HFFc6 (cell line): ENCODE measurements around the gene EPHB6. TPM values are rescaled to one million over a fixed set of nuclear protein-coding genes. Genes with fewer than 3 reads are reported as not detected.
A peak's percentile ranks its signal among the peaks of the same experiment; 100 is the strongest.

Experiments used
- DNase-seq: peaks from one replicate; pipeline ENCODE4 v3.0.0-alpha.2; 2018
- H3K27ac Mint-ChIP-seq: 2 replicates; pipeline ENCODE4 v1.8.0; 2020; ENCODE audit warnings: mild to moderate bottlenecking, mixed read lengths
- H3K27me3 Mint-ChIP-seq: 2 replicates; pipeline ENCODE4 v1.8.0; 2021; ENCODE audit warnings: mild to moderate bottlenecking, moderate library complexity, mixed read lengths; ENCODE audit not compliant: insufficient read depth
- H3K36me3 Mint-ChIP-seq: 2 replicates; pipeline ENCODE4 v1.8.0; 2021; ENCODE audit warnings: low read depth, mixed read lengths
- H3K4me1 Mint-ChIP-seq: 2 replicates; pipeline ENCODE4 v1.8.0; 2020; ENCODE audit warnings: low read depth, mixed read lengths
- H3K4me3 Mint-ChIP-seq: 2 replicates; pipeline ENCODE4 v1.8.0; 2020; ENCODE audit warnings: mild to moderate bottlenecking, moderate library complexity, mixed read lengths
- H3K9me3 Mint-ChIP-seq: 2 replicates; pipeline ENCODE4 v1.8.0; 2020; ENCODE audit warnings: mild to moderate bottlenecking, mixed read lengths
- total RNA-seq, 6 experiments: library from RNA; stranded (reverse); fragmentation: NEBNext Ultra II Directional; extraction: Animal tissue kit (Norgen Biotek cat#: 25700); gene quantifications; 2 replicates in 1 of 6; 3 replicates in 5 of 6; pipeline ENCODE4 v1.2.3, GENCODE V29; 2021
- TF ChIP-seq, protein P1 (sequence below): fragments of 200-600 bp; sonication (generic); IDR thresholded peaks from 2 replicates; pipeline ENCODE4 v1.5.0; 2021; ENCODE audit warnings: antibody characterized with exemption, mild to moderate bottlenecking

EPHB6 gene
- total RNA-seq, 6 experiments from 2014 or later = 0.26 to 0.69 (median 0.33) TPM

DNA sequence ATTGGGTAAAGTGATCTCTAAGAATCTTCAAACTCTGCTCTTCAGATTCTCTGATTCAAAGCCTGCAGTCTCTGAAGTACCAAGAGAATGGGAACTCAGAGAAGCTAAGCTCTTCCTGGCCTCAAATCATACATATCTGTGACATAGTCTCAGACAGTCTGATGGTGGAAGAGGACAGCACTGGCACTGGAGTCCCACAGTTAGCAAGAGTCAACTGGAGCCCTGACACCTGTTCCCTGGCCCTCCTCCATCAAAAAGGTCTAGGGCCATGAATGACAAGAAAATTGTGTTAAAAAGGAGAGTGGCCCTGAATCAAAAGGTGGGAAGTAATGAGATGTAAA is 46.4 kb upstream of the EPHB6 start:
- Mint-ChIP-seq H3K9me3 (no peaks in the 10 kb centered on the region), H3K36me3 (no peaks in the 10 kb centered on the region), H3K27me3 (peaks cover 6% of the 10 kb centered on the region; the same call in 1 of the 2 replicates), H3K4me1 (peaks cover 61% of the 10 kb centered on the region), H3K27ac (peak overlapping the region; percentile 54; the same call in 1 of the 2 replicates), H3K4me3 (no peak overlapping the region)
- TF ChIP-seq, protein P1, sequence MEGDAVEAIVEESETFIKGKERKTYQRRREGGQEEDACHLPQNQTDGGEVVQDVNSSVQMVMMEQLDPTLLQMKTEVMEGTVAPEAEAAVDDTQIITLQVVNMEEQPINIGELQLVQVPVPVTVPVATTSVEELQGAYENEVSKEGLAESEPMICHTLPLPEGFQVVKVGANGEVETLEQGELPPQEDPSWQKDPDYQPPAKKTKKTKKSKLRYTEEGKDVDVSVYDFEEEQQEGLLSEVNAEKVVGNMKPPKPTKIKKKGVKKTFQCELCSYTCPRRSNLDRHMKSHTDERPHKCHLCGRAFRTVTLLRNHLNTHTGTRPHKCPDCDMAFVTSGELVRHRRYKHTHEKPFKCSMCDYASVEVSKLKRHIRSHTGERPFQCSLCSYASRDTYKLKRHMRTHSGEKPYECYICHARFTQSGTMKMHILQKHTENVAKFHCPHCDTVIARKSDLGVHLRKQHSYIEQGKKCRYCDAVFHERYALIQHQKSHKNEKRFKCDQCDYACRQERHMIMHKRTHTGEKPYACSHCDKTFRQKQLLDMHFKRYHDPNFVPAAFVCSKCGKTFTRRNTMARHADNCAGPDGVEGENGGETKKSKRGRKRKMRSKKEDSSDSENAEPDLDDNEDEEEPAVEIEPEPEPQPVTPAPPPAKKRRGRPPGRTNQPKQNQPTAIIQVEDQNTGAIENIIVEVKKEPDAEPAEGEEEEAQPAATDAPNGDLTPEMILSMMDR = no peak
- DNase-seq = no peak

DNA sequence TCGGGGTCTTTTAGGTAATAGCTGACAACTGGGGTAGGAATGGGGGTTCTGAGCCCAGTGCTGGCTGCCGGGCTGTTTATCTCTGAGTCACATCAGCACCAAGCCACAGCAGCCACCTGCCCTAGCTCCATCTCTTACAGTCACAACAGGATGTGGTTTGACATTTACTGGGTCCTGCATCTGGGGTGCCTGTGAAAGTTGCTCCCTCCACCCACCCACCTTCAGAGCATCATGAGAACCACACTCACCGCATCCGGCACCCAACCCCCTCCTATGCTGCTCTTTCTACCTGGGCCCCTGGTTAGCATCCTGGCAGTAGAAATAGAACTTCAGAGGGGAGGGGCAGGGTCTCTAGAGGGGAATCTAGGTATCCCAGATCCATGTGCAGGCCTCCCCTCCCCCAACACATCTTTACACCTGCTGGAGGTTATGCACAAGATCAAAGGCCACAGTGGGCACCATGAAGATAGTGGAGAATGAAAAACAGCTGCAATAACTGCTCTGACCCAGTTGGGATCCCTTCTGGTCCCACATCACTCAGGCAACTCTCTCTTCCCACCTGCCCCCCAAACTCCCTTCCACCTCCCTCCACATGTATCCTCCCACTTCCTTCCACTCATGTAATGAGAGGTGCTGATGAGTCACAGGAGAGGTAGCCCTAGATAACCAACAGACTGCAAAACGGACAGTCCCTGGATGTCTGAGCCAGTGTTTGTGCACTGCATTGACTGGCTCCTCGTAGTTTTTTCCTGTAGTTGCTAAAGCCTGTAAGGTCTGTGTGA is 45.9 kb upstream of the EPHB6 start:
- H3K9me3 Mint-ChIP-seq = no peaks in the 10 kb centered on the region
- H3K27ac Mint-ChIP-seq = peak overlapping the region; percentile 54; the same call in 1 of the 2 replicates
- no peaks in the 10 kb centered on the region for H3K36me3 Mint-ChIP-seq
- H3K27me3 Mint-ChIP-seq = peaks cover 2% of the 10 kb centered on the region; the same call in 1 of the 2 replicates
- H3K4me3 Mint-ChIP-seq = no peak overlapping the region; the same call in 1 of the 2 replicates
- H3K4me1 Mint-ChIP-seq = peaks cover 64% of the 10 kb centered on the region
- peak; percentile 49 for DNase-seq
- TF ChIP-seq, protein P1 = no peak

DNA sequence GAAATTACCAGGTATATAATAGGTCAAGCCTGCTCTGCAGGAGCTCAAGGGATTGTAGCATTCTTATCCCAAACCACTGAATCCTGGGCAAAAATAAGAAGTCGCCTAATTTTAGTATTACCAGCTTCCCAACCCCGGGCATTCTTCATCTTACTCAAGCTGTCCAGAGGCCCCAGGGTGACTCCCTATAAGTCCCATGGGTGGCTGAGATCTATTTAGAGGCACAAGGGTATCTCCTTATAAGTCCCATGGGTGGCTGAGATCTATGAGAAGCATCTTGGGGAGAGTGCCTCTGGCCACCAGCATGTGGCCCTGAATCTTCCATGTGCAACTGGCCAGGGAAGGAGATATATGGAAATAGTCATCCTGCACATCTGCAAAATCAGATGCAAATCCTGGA is 45.2 kb upstream of the EPHB6 start:
- Mint-ChIP-seq H3K27ac (no peak overlapping the region), H3K4me1 (peaks cover 64% of the 10 kb centered on the region), H3K4me3 (no peak overlapping the region), H3K9me3 (no peaks in the 10 kb centered on the region), H3K27me3 (peaks cover 2% of the 10 kb centered on the region; the same call in 1 of the 2 replicates), H3K36me3 (no peaks in the 10 kb centered on the region)
- DNase-seq = no peak
- TF ChIP-seq, protein P1 = no peak

DNA sequence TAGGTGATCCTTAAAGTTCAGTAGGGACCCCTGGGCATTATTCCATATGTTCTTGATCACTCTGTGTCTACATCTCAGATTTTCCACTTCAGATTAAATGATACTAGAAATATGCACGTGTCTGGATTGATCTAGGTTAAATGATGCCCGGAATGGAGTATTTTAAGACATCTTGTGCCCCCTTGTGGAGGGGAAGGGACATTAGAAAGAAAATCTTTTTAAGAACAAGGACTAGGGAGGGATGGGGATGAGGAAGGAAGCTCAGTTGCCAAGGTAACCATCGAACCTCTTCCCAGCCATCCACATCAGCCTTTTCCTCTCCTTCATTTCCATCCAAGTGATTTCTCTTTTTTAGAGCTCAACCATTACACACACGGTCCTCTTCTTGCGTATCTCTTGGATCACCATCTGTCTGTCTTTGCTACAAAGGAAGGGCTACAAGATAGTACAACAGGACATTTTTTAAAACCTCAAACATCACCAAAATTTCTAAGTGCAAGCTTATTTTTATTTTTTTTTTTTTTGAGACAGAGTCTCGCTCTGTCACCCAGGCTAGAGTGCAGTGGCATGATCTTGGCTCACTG is 43.6 kb upstream of the EPHB6 start:
- H3K4me1 Mint-ChIP-seq = peaks cover 64% of the 10 kb centered on the region
- no peaks in the 10 kb centered on the region for H3K36me3 Mint-ChIP-seq
- no peak overlapping the region for H3K4me3 Mint-ChIP-seq
- no peaks in the 10 kb centered on the region for H3K9me3 Mint-ChIP-seq
- TF ChIP-seq, protein P1 = peak; percentile 88
- H3K27me3 Mint-ChIP-seq = peaks cover 6% of the 10 kb centered on the region; the same call in 1 of the 2 replicates
- H3K27ac Mint-ChIP-seq = no peak overlapping the region
- DNase-seq = peak; percentile 51

DNA sequence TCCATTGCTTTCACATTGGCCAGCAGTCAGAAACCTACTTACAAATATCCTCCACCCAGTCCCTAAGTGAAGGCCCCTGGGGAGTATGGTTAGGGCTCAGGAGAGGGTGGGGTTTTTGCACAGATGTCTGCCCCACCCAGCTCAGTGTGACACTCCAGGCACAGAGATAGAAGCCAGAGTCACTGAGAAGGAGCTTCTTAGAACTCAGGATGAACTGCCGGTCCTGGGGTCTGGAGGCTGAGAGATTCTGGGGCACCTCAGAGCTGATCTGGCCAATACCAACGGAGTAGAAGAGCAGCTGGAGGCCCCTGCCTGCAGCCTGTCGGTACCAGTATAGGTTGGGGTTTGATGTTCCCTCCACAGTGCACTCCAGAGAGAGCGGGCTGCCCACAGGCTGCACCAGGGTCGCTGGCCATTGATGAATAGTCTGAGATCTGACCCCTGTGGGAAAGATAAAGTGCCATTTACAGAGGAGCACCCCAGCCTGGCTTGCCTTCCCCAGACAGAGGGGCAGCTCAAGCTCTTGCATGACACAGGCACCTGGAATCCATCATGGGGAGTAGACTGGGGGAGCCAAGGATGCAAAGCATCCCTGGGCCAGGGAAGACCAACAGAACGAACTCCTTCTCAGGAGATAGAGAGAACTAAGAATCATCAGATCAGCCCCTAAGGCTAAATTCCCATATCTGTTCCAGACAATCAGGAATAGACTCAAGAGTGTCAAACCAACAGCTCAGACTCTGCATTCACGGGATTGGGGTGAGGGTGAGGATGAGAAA is 42.2 kb upstream of the EPHB6 start:
- Mint-ChIP-seq H3K36me3 (no peaks in the 10 kb centered on the region), H3K27ac (peak overlapping the region; percentile 73; the same call in 1 of the 2 replicates), H3K4me3 (peak overlapping the region; percentile 12; the same call in 1 of the 2 replicates), H3K9me3 (no peaks in the 10 kb centered on the region), H3K27me3 (peaks cover 10% of the 10 kb centered on the region), H3K4me1 (peaks cover 54% of the 10 kb centered on the region)
- TF ChIP-seq, protein P1 = no peak
- DNase-seq = peak; percentile 35
